Vagina (tissue), 2 donors: Measurements from ENCODE around the gene TRIP13.

ENCODE experiments used
- POLR2A ChIP-seq, 2 donors: fragments of 450-650 bp; IDR thresholded peaks; one replicate each; pipeline ENCODE4 v1.6.1; 2017; ENCODE audit warnings: antibody characterized with exemption in 2 of 2, mild to moderate bottlenecking in 2 of 2, moderate library complexity in 2 of 2
- POLR2AphosphoS5 ChIP-seq, 2 donors: sonication (generic); formaldehyde crosslinking; IDR thresholded peaks; one replicate each; pipeline ENCODE4 v1.9.0; 2017; ENCODE audit warnings: antibody characterized with exemption in 2 of 2, mild to moderate bottlenecking in 2 of 2, low read depth in 1 of 2; ENCODE audit not compliant: insufficient read depth in 1 of 2
- TF ChIP-seq, protein P1 (sequence below), 3 experiments: fragments of 450-650 bp in 2 of 3; fragments of 200-600 bp in 1 of 3; sonication (generic) in 1 of 3; IDR thresholded peaks; one replicate each; pipeline ENCODE4 v1.5.1; 2017 to 2019; ENCODE audit warnings: antibody characterized with exemption in 3 of 3, mild to moderate bottlenecking in 2 of 3, moderate library complexity in 2 of 3

- no peak for TF ChIP-seq POLR2AphosphoS5 (IDR thresholded peaks at IDR 0.05; ENCODE audit: insufficient read depth in 1 of 2, low read depth in 1 of 2)
- TF ChIP-seq, protein P1, sequence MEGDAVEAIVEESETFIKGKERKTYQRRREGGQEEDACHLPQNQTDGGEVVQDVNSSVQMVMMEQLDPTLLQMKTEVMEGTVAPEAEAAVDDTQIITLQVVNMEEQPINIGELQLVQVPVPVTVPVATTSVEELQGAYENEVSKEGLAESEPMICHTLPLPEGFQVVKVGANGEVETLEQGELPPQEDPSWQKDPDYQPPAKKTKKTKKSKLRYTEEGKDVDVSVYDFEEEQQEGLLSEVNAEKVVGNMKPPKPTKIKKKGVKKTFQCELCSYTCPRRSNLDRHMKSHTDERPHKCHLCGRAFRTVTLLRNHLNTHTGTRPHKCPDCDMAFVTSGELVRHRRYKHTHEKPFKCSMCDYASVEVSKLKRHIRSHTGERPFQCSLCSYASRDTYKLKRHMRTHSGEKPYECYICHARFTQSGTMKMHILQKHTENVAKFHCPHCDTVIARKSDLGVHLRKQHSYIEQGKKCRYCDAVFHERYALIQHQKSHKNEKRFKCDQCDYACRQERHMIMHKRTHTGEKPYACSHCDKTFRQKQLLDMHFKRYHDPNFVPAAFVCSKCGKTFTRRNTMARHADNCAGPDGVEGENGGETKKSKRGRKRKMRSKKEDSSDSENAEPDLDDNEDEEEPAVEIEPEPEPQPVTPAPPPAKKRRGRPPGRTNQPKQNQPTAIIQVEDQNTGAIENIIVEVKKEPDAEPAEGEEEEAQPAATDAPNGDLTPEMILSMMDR (IDR thresholded peaks at IDR 0.05), result no peak
- no peak for TF ChIP-seq POLR2A (IDR thresholded peaks at IDR 0.05)
Measured at GRCh38 chr5:892394-893136, at the start of gene TRIP13, which contains the start of gene BRD9.
